ENCODE data around the gene CHN1. TPM values are rescaled to one million over a fixed set of nuclear protein-coding genes. Genes with fewer than 3 reads are reported as not detected.

CHN1 gene
- total RNA-seq, 4 donors from 2014 or later, result 11.8 to 56.7 (median 18.1) TPM

- Histone ChIP-seq H3K27ac (no peak overlapping the region), H3K9me3 (no peaks in the 10 kb centered on the region), H3K4me1 (no peaks in the 10 kb centered on the region), H3K36me3 (no peaks in the 10 kb centered on the region), H3K27me3 (no peaks in the 10 kb centered on the region), H3K4me3 (no peak overlapping the region)
- TF ChIP-seq, protein P1, sequence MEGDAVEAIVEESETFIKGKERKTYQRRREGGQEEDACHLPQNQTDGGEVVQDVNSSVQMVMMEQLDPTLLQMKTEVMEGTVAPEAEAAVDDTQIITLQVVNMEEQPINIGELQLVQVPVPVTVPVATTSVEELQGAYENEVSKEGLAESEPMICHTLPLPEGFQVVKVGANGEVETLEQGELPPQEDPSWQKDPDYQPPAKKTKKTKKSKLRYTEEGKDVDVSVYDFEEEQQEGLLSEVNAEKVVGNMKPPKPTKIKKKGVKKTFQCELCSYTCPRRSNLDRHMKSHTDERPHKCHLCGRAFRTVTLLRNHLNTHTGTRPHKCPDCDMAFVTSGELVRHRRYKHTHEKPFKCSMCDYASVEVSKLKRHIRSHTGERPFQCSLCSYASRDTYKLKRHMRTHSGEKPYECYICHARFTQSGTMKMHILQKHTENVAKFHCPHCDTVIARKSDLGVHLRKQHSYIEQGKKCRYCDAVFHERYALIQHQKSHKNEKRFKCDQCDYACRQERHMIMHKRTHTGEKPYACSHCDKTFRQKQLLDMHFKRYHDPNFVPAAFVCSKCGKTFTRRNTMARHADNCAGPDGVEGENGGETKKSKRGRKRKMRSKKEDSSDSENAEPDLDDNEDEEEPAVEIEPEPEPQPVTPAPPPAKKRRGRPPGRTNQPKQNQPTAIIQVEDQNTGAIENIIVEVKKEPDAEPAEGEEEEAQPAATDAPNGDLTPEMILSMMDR (IDR thresholded peaks at IDR 0.05), result no peak
- TF ChIP-seq POLR2A (IDR thresholded peaks at IDR 0.05), result no peak
- intact Hi-C loops (cut with DNase I; ENCODE audit: low total_unique reads), result no loop called here
- DNase-seq, result no peak
Measured at GRCh38 chr2:174866421-174866820, 138.8 kb downstream of the CHN1 start.

- H3K4me3 ChIP-seq, result no peak overlapping the region
- no peak for DNase-seq
- intact Hi-C loops (cut with DNase I; ENCODE audit: low total_unique reads), result no loop called here
- no peak overlapping the region for H3K27ac ChIP-seq
- no peaks in the 10 kb centered on the region for H3K36me3 ChIP-seq
- no peaks in the 10 kb centered on the region for H3K4me1 ChIP-seq
- TF ChIP-seq POLR2A (IDR thresholded peaks at IDR 0.05), result no peak
- TF ChIP-seq, protein P1 (IDR thresholded peaks at IDR 0.05), result no peak
- H3K9me3 ChIP-seq, result no peaks in the 10 kb centered on the region
- H3K27me3 ChIP-seq, result no peaks in the 10 kb centered on the region
Measured at GRCh38 chr2:174863183-174863582, 142.0 kb downstream of the CHN1 start.

DNA sequence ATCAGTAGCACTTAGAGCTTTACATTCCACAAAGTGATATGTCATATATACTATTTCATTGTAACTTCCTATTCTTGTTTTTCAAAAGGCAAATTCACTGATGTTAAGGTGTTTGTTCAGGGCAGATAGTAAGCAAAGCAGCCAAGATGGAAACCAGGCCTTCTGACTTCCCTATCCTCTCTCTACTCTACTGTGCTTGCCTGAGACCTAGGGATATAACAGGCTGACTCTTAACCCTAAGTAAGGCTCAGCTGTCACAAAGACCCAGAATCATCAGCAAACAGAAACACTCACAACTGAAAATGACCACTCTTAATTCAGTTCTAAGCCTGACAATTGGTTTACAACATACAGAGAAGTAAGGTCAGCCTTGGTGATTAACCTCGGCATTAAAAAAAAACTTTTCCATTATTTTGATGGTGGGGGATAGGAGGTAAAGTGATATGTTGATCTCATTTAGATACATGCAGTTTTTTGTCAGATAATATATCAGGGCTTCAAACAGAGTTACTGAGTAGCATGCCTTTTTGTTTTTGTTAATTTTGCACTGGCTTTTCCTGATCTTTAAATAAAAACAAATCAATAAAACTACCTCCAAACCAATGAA, 145.5 kb downstream of the CHN1 start:
- Histone ChIP-seq H3K27ac (no peak overlapping the region), H3K9me3 (no peaks in the 10 kb centered on the region), H3K4me3 (no peak overlapping the region), H3K36me3 (no peaks in the 10 kb centered on the region), H3K27me3 (no peaks in the 10 kb centered on the region), H3K4me1 (no peaks in the 10 kb centered on the region)
- intact Hi-C loops (cut with DNase I; ENCODE audit: low total_unique reads), result no loop called here
- no peak for DNase-seq
- TF ChIP-seq POLR2A (IDR thresholded peaks at IDR 0.05), result no peak
- TF ChIP-seq, protein P1 (IDR thresholded peaks at IDR 0.05), result no peak

DNA sequence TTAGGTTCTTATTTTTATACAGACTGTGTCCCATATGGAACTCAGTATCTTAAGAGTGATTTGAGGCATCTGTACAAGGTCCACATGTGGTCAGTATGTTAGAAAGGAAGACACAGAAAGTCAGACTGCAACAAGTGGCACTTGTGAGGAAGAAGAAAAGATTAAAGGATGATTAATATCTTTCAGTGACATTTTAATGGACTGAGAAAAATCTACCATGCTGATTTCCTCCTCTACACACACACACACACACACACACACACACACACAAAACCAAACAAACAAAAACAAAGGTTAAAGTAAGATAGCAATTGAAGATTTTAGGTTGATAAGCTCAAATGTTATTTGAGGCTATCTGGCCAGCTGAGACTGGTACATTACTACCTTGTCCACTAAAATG, 146.4 kb downstream of the CHN1 start:
- intact Hi-C loops (cut with DNase I; ENCODE audit: low total_unique reads), result no loop called here
- H3K4me3 ChIP-seq, result no peak overlapping the region

GRCh38 chr2:174856447-174856846, 148.7 kb downstream of the CHN1 start:
- no peak overlapping the region for H3K4me3 ChIP-seq
- H3K4me1 ChIP-seq, result no peaks in the 10 kb centered on the region
- DNase-seq, result no peak
- no peaks in the 10 kb centered on the region for H3K36me3 ChIP-seq
- no peaks in the 10 kb centered on the region for H3K27me3 ChIP-seq
- intact Hi-C loops (cut with DNase I; ENCODE audit: low total_unique reads), result no loop called here
- H3K9me3 ChIP-seq, result no peaks in the 10 kb centered on the region
- no peak overlapping the region for H3K27ac ChIP-seq
- TF ChIP-seq, protein P1 (IDR thresholded peaks at IDR 0.05), result no peak
- no peak for TF ChIP-seq POLR2A (IDR thresholded peaks at IDR 0.05)

More for the DNA sequence above, 146.4 kb downstream of the CHN1 start:
- no peak overlapping the region for H3K27ac ChIP-seq
- H3K9me3 ChIP-seq, result no peaks in the 10 kb centered on the region
- DNase-seq, result no peak
- H3K36me3 ChIP-seq, result no peaks in the 10 kb centered on the region
- TF ChIP-seq, protein P1 (IDR thresholded peaks at IDR 0.05), result no peak
- no peak for TF ChIP-seq POLR2A (IDR thresholded peaks at IDR 0.05)
- no peaks in the 10 kb centered on the region for H3K27me3 ChIP-seq
- no peaks in the 10 kb centered on the region for H3K4me1 ChIP-seq
